HepG2 (cell line): ENCODE measurements around the gene SYNGR2. TPM values are rescaled to one million over a fixed set of nuclear protein-coding genes. Genes with fewer than 3 reads are reported as not detected.
A peak's percentile ranks its signal among the peaks of the same experiment; 100 is the strongest.

Experiments used
- AHR ChIP-seq: IDR thresholded peaks from 2 replicates; pipeline ENCODE4 v1.6.1; 2018; ENCODE audit warnings: missing genetic modification reagents, missing compliant biosample characterization
- ATAD3A ChIP-seq: sonication (generic); formaldehyde crosslinking; IDR thresholded peaks from 2 replicates; pipeline ENCODE4 v1.4.0; 2020; ENCODE audit warnings: missing genetic modification reagents
- BHLHE40 ChIP-seq: IDR thresholded peaks from 2 replicates; pipeline ENCODE4 v1.6.1; 2011; ENCODE audit warnings: low read length, improper control_type of control experiment
- KAT2B ChIP-seq: fragments of 150-350 bp; IDR thresholded peaks from 2 replicates; pipeline ENCODE4 v1.6.1; 2014; ENCODE audit warnings: low read depth, low read length, borderline replicate concordance
- MAX ChIP-seq: IDR thresholded peaks from 2 replicates; pipeline ENCODE4 v1.6.1; 2012; ENCODE audit warnings: inconsistent platforms
- MED8 ChIP-seq: sonication (generic); formaldehyde crosslinking; IDR thresholded peaks from 2 replicates; pipeline ENCODE4 v1.8.1; 2023; ENCODE audit warnings: mild to moderate bottlenecking, missing genetic modification reagents; ENCODE audit not compliant: insufficient replicate concordance
- MEF2D ChIP-seq: sonication (generic); formaldehyde crosslinking; IDR thresholded peaks from 2 replicates; pipeline ENCODE4 v1.5.1; 2020; ENCODE audit warnings: mild to moderate bottlenecking, missing genetic modification reagents
- MYPOP ChIP-seq: sonication (generic); formaldehyde crosslinking; IDR thresholded peaks from 2 replicates; pipeline ENCODE4 v1.8.1; 2023; ENCODE audit warnings: mild to moderate bottlenecking, moderate library complexity, missing genetic modification reagents
- NFE2L1 ChIP-seq: sonication (generic); formaldehyde crosslinking; IDR thresholded peaks from 2 replicates; pipeline ENCODE4 v1.4.0; 2020; ENCODE audit warnings: missing genetic modification reagents, mild to moderate bottlenecking, borderline replicate concordance
- NFKB2 ChIP-seq: sonication (generic); formaldehyde crosslinking; IDR thresholded peaks from 2 replicates; pipeline ENCODE4 v1.4.0; 2020; ENCODE audit warnings: missing genetic modification reagents, borderline replicate concordance
- REL ChIP-seq: sonication (generic); formaldehyde crosslinking; conservative IDR thresholded peaks from 2 replicates; pipeline ENCODE4 v1.8.0; 2022; ENCODE audit warnings: mild to moderate bottlenecking, missing genetic modification reagents, moderate library complexity
- TCF7L2 ChIP-seq: IDR thresholded peaks from 2 replicates; pipeline ENCODE4 v1.6.1; 2011; ENCODE audit warnings: mild to moderate bottlenecking, low read depth, low read length, moderate library complexity
- ZNF205 ChIP-seq: IDR thresholded peaks from 2 replicates; pipeline ENCODE4 v1.6.1; 2018; ENCODE audit warnings: missing biosample characterization, missing genetic modification reagents
- ZNF24 ChIP-seq: fragments of 450-650 bp; IDR thresholded peaks from 2 replicates; pipeline ENCODE4 v1.6.1; 2017; ENCODE audit warnings: antibody characterized with exemption, mild to moderate bottlenecking
- ZNF264 ChIP-seq: sonication (generic); formaldehyde crosslinking; IDR thresholded peaks from 2 replicates; pipeline ENCODE4 v1.4.0; 2020; ENCODE audit warnings: missing genetic modification reagents
- ZNF318 ChIP-seq: sonication (generic); formaldehyde crosslinking; IDR thresholded peaks from 2 replicates; pipeline ENCODE4 v1.4.0; 2020; ENCODE audit warnings: mild to moderate bottlenecking, missing genetic modification reagents
- ZNF335 ChIP-seq: sonication (generic); formaldehyde crosslinking; IDR thresholded peaks from 2 replicates; pipeline ENCODE4 v1.4.0; 2020; ENCODE audit warnings: missing genetic modification reagents
- ZNF383 ChIP-seq: sonication (generic); formaldehyde crosslinking; IDR thresholded peaks from 2 replicates; pipeline ENCODE4 v1.4.0; 2020; ENCODE audit warnings: missing genetic modification reagents, mild to moderate bottlenecking, borderline replicate concordance
- ZNF543 ChIP-seq: sonication (generic); formaldehyde crosslinking; IDR thresholded peaks from 2 replicates; pipeline ENCODE4 v1.4.0; 2020; ENCODE audit warnings: mild to moderate bottlenecking, missing genetic modification reagents
- ZNF546 ChIP-seq: sonication (generic); formaldehyde crosslinking; conservative IDR thresholded peaks from 2 replicates; pipeline ENCODE4 v1.8.1; 2023; ENCODE audit warnings: mild to moderate bottlenecking, missing genetic modification reagents
- polyA plus RNA-seq, 8 experiments: library from polyadenylated mRNA; depleted of rRNA in 3 of 8; stranded (reverse) in 7 of 8; unstranded in 1 of 8; fragments of >200 nt; fragmentation: Illumina TruSeq in 4 of 8; extraction: Trizol in 4 of 8; gene quantifications; 2 replicates each; pipeline versions ENCODE4 v1.2.1 to v1.2.3, GENCODE V29; 2011 to 2016; ENCODE audit warnings: low read depth in 4 of 8, missing spikeins in 1 of 8, mixed read lengths in 1 of 8; ENCODE audit not compliant: insufficient read depth in 1 of 8
- total RNA-seq, 5 experiments: library from RNA; depleted of rRNA; stranded (reverse); fragments of >200 nt; fragmentation: Illumina TruSeq; extraction: Trizol; gene quantifications; 2 replicates each; pipeline ENCODE4 v1.2.3, GENCODE V29; 2016; ENCODE audit warnings: low read depth in 1 of 5
- TF ChIP-seq, protein P1 (sequence below): sonication (generic); formaldehyde crosslinking; IDR thresholded peaks from 2 replicates; pipeline ENCODE4 v1.5.0; 2020; ENCODE audit warnings: missing genetic modification reagents

Gene SYNGR2
- total and polyA plus RNA-seq, 2 of the 13 experiments (the other 11 are each of a cell fraction or from before 2014, with no cell fraction given): 46.7 to 170 TPM

DNA sequence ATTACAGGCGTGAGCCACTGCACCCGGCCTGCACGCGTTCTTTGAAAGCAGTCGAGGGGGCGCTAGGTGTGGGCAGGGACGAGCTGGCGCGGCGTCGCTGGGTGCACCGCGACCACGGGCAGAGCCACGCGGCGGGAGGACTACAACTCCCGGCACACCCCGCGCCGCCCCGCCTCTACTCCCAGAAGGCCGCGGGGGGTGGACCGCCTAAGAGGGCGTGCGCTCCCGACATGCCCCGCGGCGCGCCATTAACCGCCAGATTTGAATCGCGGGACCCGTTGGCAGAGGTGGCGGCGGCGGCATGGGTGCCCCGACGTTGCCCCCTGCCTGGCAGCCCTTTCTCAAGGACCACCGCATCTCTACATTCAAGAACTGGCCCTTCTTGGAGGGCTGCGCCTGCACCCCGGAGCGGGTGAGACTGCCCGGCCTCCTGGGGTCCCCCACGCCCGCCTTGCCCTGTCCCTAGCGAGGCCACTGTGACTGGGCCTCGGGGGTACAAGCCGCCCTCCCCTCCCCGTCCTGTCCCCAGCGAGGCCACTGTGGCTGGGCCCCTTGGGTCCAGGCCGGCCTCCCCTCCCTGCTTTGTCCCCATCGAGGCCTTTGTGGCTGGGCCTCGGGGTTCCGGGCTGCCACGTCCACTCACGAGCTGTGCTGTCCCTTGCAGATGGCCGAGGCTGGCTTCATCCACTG is 45.8 kb downstream of the SYNGR2 start, which contains the start of gene BIRC5 (continued):
- TF ChIP-seq ATAD3A (no peak; the same call in 1 of the 2 replicates), REL (peak; percentile 98), NFE2L1 (CRISPR knock-in tag) (no peak), MED8 (CRISPR knock-in tag) (no peak), ZNF546 (0 out of 2 replicates have a peak, but pooled peaks have one; percentile 63), BHLHE40 (no peak), ZNF383 (CRISPR knock-in tag) (0 out of 2 replicates have a peak, but pooled peaks have one; percentile 84), ZNF264 (CRISPR knock-in tag) (no peak; the same call in 1 of the 2 replicates), NFKB2 (CRISPR knock-in tag) (peak; percentile 90), TCF7L2 (no peak), ZNF335 (CRISPR knock-in tag) (no peak), KAT2B (no peak), MYPOP (CRISPR knock-in tag) (peak; percentile 89), ZNF543 (peak; percentile 90), ZNF318 (no peak), MEF2D (CRISPR knock-in tag) (peak; percentile 37; the same call in 1 of the 2 replicates), ZNF24 (no peak), ZNF205 (CRISPR knock-in tag) (peak; percentile 19; the same call in 1 of the 2 replicates), AHR (peak; percentile 91; the same call in 1 of the 2 replicates), MAX (peak; percentile 97)
- TF ChIP-seq, protein P1, sequence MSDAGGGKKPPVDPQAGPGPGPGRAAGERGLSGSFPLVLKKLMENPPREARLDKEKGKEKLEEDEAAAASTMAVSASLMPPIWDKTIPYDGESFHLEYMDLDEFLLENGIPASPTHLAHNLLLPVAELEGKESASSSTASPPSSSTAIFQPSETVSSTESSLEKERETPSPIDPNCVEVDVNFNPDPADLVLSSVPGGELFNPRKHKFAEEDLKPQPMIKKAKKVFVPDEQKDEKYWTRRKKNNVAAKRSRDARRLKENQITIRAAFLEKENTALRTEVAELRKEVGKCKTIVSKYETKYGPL (CRISPR knock-in tag): no peak
